Testis (tissue), 2 donors: Measurements from ENCODE around the gene AK4.

Source experiments
- CTCF ChIP-seq, 3 experiments: fragments of 450-650 bp in 2 of 3; fragments of 200-600 bp in 1 of 3; sonication (generic) in 1 of 3; IDR thresholded peaks; one replicate each; pipeline ENCODE4 v1.5.1; 2016 to 2019; ENCODE audit warnings: antibody characterized with exemption in 3 of 3, mild to moderate bottlenecking in 2 of 3, moderate library complexity in 1 of 3
- POLR2A ChIP-seq: fragments of 450-650 bp; IDR thresholded peaks from one replicate; pipeline ENCODE4 v1.6.1; 2017; ENCODE audit warnings: antibody characterized with exemption, mild to moderate bottlenecking, moderate library complexity

GRCh38 chr1:65243491-65243890 is 95.5 kb downstream of the AK4 start:
- no peak for TF ChIP-seq POLR2A
- TF ChIP-seq CTCF (IDR thresholded peaks at IDR 0.05) = no peak
